ENCODE measurements around the gene MVD. TPM values are rescaled to one million over a fixed set of nuclear protein-coding genes. Genes with fewer than 3 reads are reported as not detected.
A peak's percentile ranks its signal among the peaks of the same experiment; 100 is the strongest.

MVD gene
- total and polyA plus RNA-seq, 2 of the 13 experiments (the other 11 are each of a cell fraction or from before 2014, with no cell fraction given), result 28.1 to 187 TPM

GRCh38 chr16:88638323-88639230, 24.3 kb downstream of the MVD start, which contains the start of gene IL17C:
TSS of gene IL17C (plus strand) at chr16:88638572. CDS start at chr16:88638642, 70 bp downstream.
- CTCF ChIA-PET (ENCODE audit: low intra/inter-chr PET ratio, low total read pairs), result no interaction called here

More at GRCh38 chr16:88638323-88639230, 24.3 kb downstream of the MVD start, which contains the start of gene IL17C:
- peak within 1 kb of the TSS; percentile 17 to 67 (median 44); a peak in 4 of 6 replicates for H3K4me3 ChIP-seq (replicated peaks in 1 of 3; ENCODE audit: insufficient read depth in 1 of 3, low read depth in 2 of 3, low read length in 3 of 3)
- ATAC-seq (no peak), FAIRE-seq (no peak), DNase-seq (ENCODE audit: low spot score) (no peak)
- intact Hi-C loops (cut with micrococcal nuclease; ENCODE audit: unreplicated experiment), result no loop called here
- in situ Hi-C loops (cut with HindIII; ENCODE audit: extremely low pct_ligation_motif_present, low pct_unique_long_range_greater_than_20kb), result no loop called here
- no TSS peak for BruUV-seq (replicated peaks)
- no peak within 1 kb of the TSS for H3K9ac ChIP-seq (ENCODE audit: insufficient read depth, low read depth, low read length)
- POLR2A ChIA-PET, result interaction anchor here (1.4 kb wide), 2 partner anchors 11 to 24 kb away, joined by 4 to 8 read pairs; partner anchors contain the start of gene MVD
- no peaks in the 10 kb centered on the region for H3K9me3 ChIP-seq (ENCODE audit: low read length)
- no peak within 1 kb of the TSS for H3K27ac ChIP-seq (ENCODE audit: extremely low read length, insufficient read depth, low read length)
- TF ChIP-seq ZNF274 (CRISPR knock-in tag; IDR thresholded peaks at IDR 0.05), result 0 out of 2 replicates have a peak, but pooled peaks have one; percentile 14
- 0 out of 2 replicates have a peak, but pooled peaks have one; percentile 45 for TF ChIP-seq LBX2 (CRISPR knock-in tag; IDR thresholded peaks at IDR 0.05; ENCODE audit: borderline replicate concordance)
- TF ChIP-seq CBX1 (IDR thresholded peaks at IDR 0.05; ENCODE audit: low read depth), result no peak
- TF ChIP-seq RFXANK (CRISPR knock-in tag; IDR thresholded peaks at IDR 0.05), result no peak
- TF ChIP-seq ZNF333 (CRISPR knock-in tag; IDR thresholded peaks at IDR 0.05; ENCODE audit: borderline replicate concordance), result no peak
- 0 out of 2 replicates have a peak, but pooled peaks have one; percentile 15 for TF ChIP-seq HIC2 (CRISPR knock-in tag; IDR thresholded peaks at IDR 0.05; ENCODE audit: low read depth)
- TF ChIP-seq KMT2B (CRISPR knock-in tag; IDR thresholded peaks at IDR 0.05), result no peak
- TF ChIP-seq PATZ1 (CRISPR knock-in tag; IDR thresholded peaks at IDR 0.05), result peak; percentile 19; the same call in 1 of the 2 replicates
- TF ChIP-seq ZFP36 (IDR thresholded peaks at IDR 0.05; ENCODE audit: borderline replicate concordance, low read depth, low read length, partially characterized antibody), result peak; percentile 43
- TF ChIP-seq HNRNPLL (IDR thresholded peaks at IDR 0.05; ENCODE audit: low read depth, low read length, poor library complexity, severe bottlenecking), result peak; percentile 15
- no peak for TF ChIP-seq HOXD1 (CRISPR knock-in tag; IDR thresholded peaks at IDR 0.05)
- peak; percentile 84; the same call in 1 of the 2 replicates for TF ChIP-seq ZNF768 (CRISPR knock-in tag; IDR thresholded peaks at IDR 0.05)
- TF ChIP-seq RERE (CRISPR knock-in tag; IDR thresholded peaks at IDR 0.05; ENCODE audit: low read depth), result no peak
- no peak within 1 kb of the TSS for H2AFZ ChIP-seq (ENCODE audit: low read length)
- peaks cover 17 to 39% of the 10 kb centered on the region in 2 experiments; a peak in 4 of 5 replicates for H3K27me3 ChIP-seq (ENCODE audit: control insufficient read depth in 1 of 2, insufficient read depth in 2 of 2, low read length in 2 of 2)
- peaks cover 28% of the 10 kb centered on the region for H3K4me1 ChIP-seq (ENCODE audit: insufficient read depth, low read length)
- H3K79me2 ChIP-seq (ENCODE audit: insufficient read depth, low read length), result no peaks in the 10 kb centered on the region
- H4K20me1 ChIP-seq (ENCODE audit: insufficient read depth, low read length), result no peaks in the 10 kb centered on the region
- H3K36me3 ChIP-seq (replicated peaks in 1 of 2; ENCODE audit: control insufficient read depth in 1 of 2, insufficient read depth in 2 of 2, low read length in 2 of 2), result peaks cover 0 to 2% of the 10 kb centered on the region in 2 experiments; a peak in 1 of 5 replicates
- peak within 1 kb of the TSS; percentile 82 for H3K4me2 ChIP-seq (ENCODE audit: low read depth, low read length)
- WGBS (ENCODE audit: low lambda C conversion rate), result 52% methylated on average over 16 of the region's 27 CpGs

All from HepG2 (cell line).